H1 (cell line): ENCODE data around the gene ZC3HAV1.

Experiments
- CHD2 ChIP-seq: IDR thresholded peaks from 2 replicates; pipeline ENCODE4 v1.6.1; 2012; ENCODE audit warnings: low read length, improper control_type of control experiment
- EP300 ChIP-seq, 2 experiments: IDR thresholded peaks; 1 replicate in 1 of 2; 2 replicates in 1 of 2; pipeline ENCODE4 v1.6.1; 2011 to 2012; ENCODE audit warnings: low read depth in 2 of 2, low read length in 2 of 2, mild to moderate bottlenecking in 2 of 2, borderline replicate concordance in 1 of 2, inconsistent platforms in 1 of 2, moderate library complexity in 1 of 2
- EZH2 ChIP-seq: fragments of 200-600 bp; sonication (generic); IDR thresholded peaks from 2 replicates; pipeline ENCODE4 v1.7.1; 2012; ENCODE audit warnings: low read depth, mild to moderate bottlenecking, moderate library complexity, low read length, inconsistent platforms; ENCODE audit not compliant: severe bottlenecking
- JUN ChIP-seq: IDR thresholded peaks from 2 replicates; pipeline ENCODE4 v1.6.1; 2011; ENCODE audit warnings: low read depth, mild to moderate bottlenecking, improper control_type of control experiment, low read length
- POLR2A ChIP-seq, 2 experiments: IDR thresholded peaks; 1 replicate in 1 of 2; 2 replicates in 1 of 2; pipeline ENCODE4 v1.6.1; 2011; ENCODE audit warnings: low read depth in 2 of 2, low read length in 2 of 2, mild to moderate bottlenecking in 2 of 2; ENCODE audit errors: control extremely low read depth in 1 of 2
- POLR2AphosphoS5 ChIP-seq: IDR thresholded peaks from 2 replicates; pipeline ENCODE4 v1.6.1; 2011; ENCODE audit warnings: low read depth, low read length
- SP1 ChIP-seq: IDR thresholded peaks from 2 replicates; pipeline ENCODE4 v1.6.1; 2011; ENCODE audit warnings: low read depth, low read length
- SP2 ChIP-seq: IDR thresholded peaks from 2 replicates; pipeline ENCODE4 v1.6.1; 2012; ENCODE audit warnings: mild to moderate bottlenecking, low read length, inconsistent platforms
- TAF1 ChIP-seq: IDR thresholded peaks from 2 replicates; pipeline ENCODE4 v1.6.1; 2011; ENCODE audit warnings: mild to moderate bottlenecking, low read depth, low read length
- TBP ChIP-seq: IDR thresholded peaks from 2 replicates; pipeline ENCODE4 v1.6.1; 2011; ENCODE audit warnings: low read depth, low read length, improper control_type of control experiment
- YY1 ChIP-seq: IDR thresholded peaks from 2 replicates; pipeline ENCODE4 v1.6.1; 2011; ENCODE audit warnings: low read depth, mild to moderate bottlenecking, low read length
- TF ChIP-seq, protein P1 (sequence below), 3 experiments: IDR thresholded peaks; 1 replicate in 2 of 3; 2 replicates in 1 of 3; pipeline versions ENCODE4 v1.5.1 to v1.6.1; 2011; ENCODE audit warnings: low read length in 3 of 3, mild to moderate bottlenecking in 3 of 3, inconsistent platforms in 2 of 3, low read depth in 1 of 3, moderate library complexity in 1 of 3; ENCODE audit not compliant: insufficient read depth in 1 of 3; ENCODE audit errors: control extremely low read depth in 1 of 3

DNA sequence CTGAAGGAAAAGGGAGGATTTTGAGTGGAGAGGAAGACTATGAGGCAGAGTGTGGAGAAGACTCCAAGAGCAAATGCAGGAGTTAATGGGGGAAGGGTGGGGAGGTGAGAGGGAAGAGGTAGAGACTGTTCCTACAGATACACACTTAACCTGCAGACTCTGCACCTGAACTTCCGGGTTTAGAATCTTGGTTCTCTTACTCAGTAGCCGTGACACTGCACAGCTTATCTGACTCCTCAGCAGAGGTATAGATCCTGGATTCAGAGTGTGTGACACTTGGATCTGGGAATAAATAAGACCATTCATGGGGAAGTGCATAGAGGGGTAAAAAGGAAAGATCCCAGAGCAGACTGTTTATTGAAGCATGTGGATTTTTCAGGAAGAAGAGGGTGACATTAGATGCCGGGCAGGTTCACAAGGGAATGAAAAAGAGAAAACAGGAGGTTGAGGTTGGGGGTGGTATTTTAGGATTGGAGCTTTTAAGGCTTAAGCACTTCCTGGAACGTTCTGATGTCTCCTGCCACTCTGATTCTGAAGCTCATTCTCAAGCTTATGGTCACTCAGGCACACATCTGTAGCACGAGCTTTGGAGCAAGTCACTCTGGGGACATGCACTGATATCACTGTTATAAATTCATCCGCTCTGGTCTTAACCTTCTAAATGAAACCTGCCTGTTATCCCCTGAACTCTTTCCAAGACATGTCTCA is 68.0 kb downstream of the ZC3HAV1 start:
- TF ChIP-seq SP2 (no peak), EZH2 (no peak), POLR2AphosphoS5 (no peak), EP300 (IDR thresholded peaks at IDR 0.05; ENCODE audit: borderline replicate concordance in 1 of 2, low read depth in 2 of 2, low read length in 2 of 2) (no peak), SP1 (no peak), JUN (no peak), TBP (no peak), POLR2A (IDR thresholded peaks at IDR 0.05; ENCODE audit: control extremely low read depth in 1 of 2, low read depth in 2 of 2, low read length in 2 of 2) (no peak), TAF1 (no peak), CHD2 (no peak), YY1 (no peak)
- TF ChIP-seq, protein P1, sequence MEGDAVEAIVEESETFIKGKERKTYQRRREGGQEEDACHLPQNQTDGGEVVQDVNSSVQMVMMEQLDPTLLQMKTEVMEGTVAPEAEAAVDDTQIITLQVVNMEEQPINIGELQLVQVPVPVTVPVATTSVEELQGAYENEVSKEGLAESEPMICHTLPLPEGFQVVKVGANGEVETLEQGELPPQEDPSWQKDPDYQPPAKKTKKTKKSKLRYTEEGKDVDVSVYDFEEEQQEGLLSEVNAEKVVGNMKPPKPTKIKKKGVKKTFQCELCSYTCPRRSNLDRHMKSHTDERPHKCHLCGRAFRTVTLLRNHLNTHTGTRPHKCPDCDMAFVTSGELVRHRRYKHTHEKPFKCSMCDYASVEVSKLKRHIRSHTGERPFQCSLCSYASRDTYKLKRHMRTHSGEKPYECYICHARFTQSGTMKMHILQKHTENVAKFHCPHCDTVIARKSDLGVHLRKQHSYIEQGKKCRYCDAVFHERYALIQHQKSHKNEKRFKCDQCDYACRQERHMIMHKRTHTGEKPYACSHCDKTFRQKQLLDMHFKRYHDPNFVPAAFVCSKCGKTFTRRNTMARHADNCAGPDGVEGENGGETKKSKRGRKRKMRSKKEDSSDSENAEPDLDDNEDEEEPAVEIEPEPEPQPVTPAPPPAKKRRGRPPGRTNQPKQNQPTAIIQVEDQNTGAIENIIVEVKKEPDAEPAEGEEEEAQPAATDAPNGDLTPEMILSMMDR (IDR thresholded peaks at IDR 0.05; ENCODE audit: control extremely low read depth in 1 of 3, insufficient read depth in 1 of 3, low read depth in 1 of 3, low read length in 3 of 3) = no peak
